Endometrium (tissue), 2 donors: ENCODE measurements around the gene PWWP2B.

ENCODE experiments used
- FAIRE-seq: peaks from 2 replicates; lab custom pipeline; 2012; peaks lifted over from hg19 to GRCh38; lab: Jason Lieb, UNC
- donor health status: control.
- donor health status: control.

The PWWP2B gene

DNA sequence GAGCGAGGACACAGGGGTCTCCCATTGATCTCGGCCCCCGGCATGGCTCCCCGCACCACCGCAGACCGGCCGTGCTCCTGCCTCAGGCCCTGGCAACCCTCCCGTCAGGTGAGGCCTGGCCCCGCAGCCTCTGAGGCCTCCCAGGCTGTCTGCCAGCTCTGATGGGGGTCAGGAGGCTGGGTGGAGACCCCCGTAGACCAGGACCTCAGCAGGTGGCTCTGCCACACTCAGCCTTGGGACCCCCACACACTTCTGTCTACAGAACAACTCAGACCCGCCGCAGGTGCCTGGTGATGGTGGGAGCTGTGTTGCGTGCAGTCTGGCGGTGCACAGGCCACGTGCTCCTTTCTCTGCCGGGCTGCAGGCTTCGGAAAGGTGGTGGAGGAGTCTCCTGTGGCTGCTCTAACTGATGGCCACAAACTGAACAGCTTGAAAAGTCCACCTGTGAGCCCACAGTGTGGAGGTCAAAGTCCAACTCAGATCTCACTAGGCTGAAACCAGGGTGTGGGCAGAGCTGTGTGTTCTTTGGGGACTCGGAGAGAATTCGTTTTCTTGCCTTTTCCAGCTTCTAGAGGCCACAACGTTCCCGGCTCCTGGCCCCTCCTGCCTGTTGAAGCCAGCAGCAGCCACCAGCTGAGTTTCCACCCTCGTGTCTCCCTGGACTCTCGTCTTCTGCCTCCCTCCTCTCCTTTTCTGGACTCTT, 62.5 kb downstream of the PWWP2B start:
- FAIRE-seq: no peak

- no peak for FAIRE-seq
These were observed 63.1 kb downstream of the PWWP2B start for GRCh38 chr10:132460071-132460470.

GRCh38 chr10:132460691-132461090, 63.7 kb downstream of the PWWP2B start:
- FAIRE-seq: no peak

DNA sequence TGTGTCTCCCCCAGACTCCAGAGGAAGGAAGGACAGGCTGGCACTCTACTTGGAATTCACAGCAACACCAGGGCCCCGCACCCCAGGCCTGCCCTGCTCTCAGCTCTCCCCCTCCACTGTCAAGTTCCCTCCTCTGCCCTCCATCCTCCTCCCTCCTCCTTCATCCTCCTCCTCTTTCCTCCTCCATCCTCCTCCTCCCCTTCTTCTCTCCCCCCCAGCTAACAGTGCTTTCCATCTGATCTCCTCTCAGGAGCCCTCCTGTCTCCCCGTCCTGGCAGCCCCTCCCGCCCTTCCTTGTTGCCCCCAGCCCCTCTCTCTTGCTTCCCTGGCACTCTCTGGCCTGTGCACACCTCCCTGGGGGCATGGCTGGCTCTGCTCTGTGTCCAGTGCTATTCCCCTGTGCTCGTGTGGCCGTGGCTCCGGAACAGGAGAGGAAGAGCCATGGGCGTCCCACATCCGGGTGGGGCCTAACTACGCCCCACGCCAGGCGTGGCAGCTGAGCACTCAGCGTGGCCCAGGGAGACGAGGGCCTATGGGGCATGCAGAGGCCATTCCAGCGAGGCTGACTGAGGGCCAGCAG, 64.2 kb downstream of the PWWP2B start:
- no peak for FAIRE-seq

DNA sequence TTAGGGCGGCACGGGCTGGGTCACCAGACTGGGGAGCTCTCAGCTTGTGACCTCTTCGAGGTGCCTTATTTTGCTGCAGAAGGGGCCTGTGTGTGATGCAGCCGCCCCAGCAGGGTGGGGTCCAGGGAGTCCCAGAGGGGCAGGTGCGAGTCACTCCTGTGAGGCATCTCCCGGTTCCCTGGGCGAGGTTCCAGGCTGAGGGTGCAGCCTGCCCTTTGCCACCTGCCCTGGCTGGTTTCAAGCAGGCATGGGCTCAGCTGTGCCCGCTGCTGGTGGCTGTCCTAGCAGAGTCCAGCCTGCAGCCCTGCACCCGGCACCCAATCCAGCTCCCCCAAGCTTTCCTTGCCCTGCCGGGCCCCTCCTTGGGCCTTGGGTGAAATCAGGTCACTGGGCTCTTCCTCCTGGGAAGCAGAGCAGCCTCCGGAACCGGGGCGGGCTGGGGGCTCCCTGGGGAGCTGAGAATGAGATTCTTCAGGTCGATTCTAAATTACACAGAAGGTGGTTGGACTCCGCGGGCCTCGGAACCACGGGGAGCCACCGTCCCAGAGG, 64.8 kb downstream of the PWWP2B start:
- no peak for FAIRE-seq

- FAIRE-seq: no peak
These were observed 65.7 kb downstream of the PWWP2B start for GRCh38 chr10:132462463-132463332.

GRCh38 chr10:132463333-132464255, 66.6 kb downstream of the PWWP2B start:
- no peak for FAIRE-seq

DNA sequence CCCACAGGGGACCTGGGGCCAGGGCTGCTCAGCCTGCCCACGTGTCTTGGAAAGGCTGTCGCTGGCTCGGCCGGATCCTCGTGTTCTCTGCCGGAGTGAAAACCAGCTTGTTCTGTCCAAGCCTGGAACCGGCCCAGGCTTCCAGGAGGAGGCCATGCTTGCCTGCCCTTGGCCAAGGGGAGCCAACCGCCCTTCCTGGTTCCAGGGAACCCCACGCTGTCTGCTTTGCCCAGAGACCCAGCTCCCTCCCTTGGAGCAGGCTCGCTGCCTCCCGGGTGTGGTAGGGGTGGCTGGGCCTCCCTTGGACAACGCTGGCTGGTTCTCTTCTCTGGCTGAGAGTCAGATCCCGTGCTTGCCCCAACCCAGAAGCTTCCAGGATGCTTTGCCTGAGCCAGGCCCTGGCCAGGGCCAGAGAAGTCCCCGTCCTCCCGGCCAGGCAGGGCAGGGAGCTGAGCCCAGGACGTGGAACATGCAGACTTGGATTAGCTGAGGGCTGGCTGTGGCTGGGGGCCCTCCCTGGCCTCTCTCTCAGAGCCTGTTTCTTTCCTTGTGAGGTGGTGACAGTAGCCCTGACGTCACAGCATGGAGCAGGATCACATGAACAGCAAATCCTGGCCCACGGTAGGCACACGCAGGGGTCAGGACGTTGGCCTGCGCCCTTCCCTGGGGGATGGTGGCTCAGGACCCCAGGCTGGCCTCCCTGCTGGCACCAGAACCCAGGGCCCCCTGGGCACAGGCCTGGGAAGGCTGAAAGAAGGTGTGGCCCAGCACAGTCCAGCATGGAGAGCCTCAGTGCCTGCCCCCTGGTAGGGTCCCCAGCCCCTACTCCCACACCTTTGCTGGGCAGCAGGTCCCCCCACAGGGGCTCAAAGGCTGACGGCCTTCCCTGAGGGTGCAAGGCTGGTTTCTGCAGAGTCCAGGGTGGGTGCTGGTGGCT, 67.5 kb downstream of the PWWP2B start:
- FAIRE-seq: no peak

GRCh38 chr10:132465193-132465888, 68.3 kb downstream of the PWWP2B start:
- FAIRE-seq: no peak

DNA sequence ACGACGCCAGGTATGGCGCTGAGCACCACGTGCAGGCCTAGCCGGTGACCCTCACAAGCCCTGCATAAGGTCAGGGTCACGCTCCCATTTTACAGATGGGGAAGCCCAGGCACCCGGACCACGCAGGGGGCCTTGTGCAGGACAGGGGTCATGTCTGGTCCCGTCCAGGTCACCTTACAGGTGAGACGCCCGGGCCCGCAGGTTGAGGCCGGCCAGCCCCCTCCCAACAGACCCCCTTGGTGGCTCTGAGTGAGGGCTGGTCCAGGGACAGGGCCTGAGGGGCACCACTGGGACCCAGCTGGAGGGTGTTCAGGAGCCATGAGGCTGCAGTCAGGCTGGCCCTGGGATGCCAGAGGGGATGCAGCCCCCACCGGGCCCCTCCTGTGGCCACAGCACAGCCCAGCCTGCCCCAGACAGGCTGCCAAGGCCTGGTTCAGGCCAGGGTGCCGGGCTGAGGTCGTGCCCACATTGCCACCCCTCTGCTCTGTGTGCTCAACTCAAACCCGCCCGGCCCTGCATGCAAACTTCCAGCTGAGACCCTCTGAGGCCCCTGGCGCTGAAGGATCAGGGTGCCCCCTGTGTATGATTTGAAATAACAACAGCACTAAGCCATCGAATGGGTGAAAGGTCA, 69.0 kb downstream of the PWWP2B start:
- no peak for FAIRE-seq

GRCh38 chr10:132466520-132467463, 69.8 kb downstream of the PWWP2B start:
- no peak for FAIRE-seq
